ENCODE results near the gene LUM.

DNA sequence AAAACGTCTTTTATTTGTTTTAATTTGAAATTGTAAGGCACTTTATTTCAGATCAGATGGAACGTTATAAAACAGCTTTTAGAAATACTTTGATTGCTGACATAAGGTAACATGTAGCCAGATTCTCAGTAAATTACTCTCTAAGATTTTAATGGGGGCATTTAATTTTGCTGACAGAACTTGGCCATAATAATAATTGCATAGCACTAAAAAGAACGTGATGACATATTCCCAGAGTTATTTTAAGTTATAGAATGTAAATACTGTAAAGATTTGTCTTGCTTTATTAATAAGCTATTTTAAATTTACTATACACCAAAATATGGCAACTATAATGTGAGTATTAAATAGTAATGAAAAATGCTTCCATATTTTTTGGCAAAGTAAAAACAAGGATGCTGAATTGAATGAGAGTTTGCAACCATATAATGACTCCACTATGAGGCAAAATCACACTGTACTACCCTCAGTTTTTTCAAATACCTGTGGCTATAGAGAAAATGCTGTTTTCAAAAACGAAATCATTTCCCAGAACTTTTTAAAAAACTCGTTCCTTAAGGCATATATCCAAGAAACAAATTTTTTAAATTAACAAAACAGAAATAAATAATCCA is 876 bp downstream of the LUM start:
- no peak for TF ChIP-seq CTCF (IDR thresholded peaks at IDR 0.05)
- no peak for TF ChIP-seq POLR2A (IDR thresholded peaks at IDR 0.05)

Measured in right lobe of liver (tissue), 4 donors.